Smooth muscle cell (in vitro differentiated cells): ENCODE results near the gene CNNM1. TPM values are rescaled to one million over a fixed set of nuclear protein-coding genes. Genes with fewer than 3 reads are reported as not detected.

ENCODE experiments used
- DNase-seq: peaks from one replicate; lab custom pipeline; 2025; ENCODE audit not compliant: unreplicated experiment; lab: John Stamatoyannopoulos, UW
- H2AFZ ChIP-seq: fragments of 200-600 bp; sonication (generic); 2 replicates; pipeline ENCODE4 v1.6.0; 2016; ENCODE audit warnings: antibody characterized with exemption, low read depth, mild to moderate bottlenecking
- H3F3A ChIP-seq: fragments of 200-600 bp; sonication (generic); 2 replicates; pipeline ENCODE4 v1.6.0; 2017; ENCODE audit warnings: antibody characterized with exemption, low read depth
- H3K27ac ChIP-seq: fragments of 200-600 bp; sonication (generic); 2 replicates; pipeline ENCODE4 v1.5.1; 2016; ENCODE audit warnings: low read depth, mild to moderate bottlenecking
- H3K27me3 ChIP-seq: fragments of 200-600 bp; sonication (generic); 2 replicates; pipeline ENCODE4 v1.6.1; 2016; ENCODE audit warnings: low read depth, mild to moderate bottlenecking
- H3K36me3 ChIP-seq: fragments of 200-600 bp; sonication (generic); 2 replicates; pipeline ENCODE4 v1.5.1; 2016; ENCODE audit warnings: low read depth
- H3K4me1 ChIP-seq: fragments of 200-600 bp; sonication (generic); 2 replicates; pipeline ENCODE4 v1.5.1; 2016; ENCODE audit warnings: low read depth
- H3K4me2 ChIP-seq: fragments of 200-600 bp; sonication (generic); 2 replicates; pipeline ENCODE4 v1.6.0; 2016; ENCODE audit warnings: mild to moderate bottlenecking
- H3K4me3 ChIP-seq: fragments of 200-600 bp; sonication (generic); 2 replicates; pipeline ENCODE4 v1.5.1; 2016; ENCODE audit warnings: mild to moderate bottlenecking
- H3K79me2 ChIP-seq: fragments of 200-600 bp; sonication (generic); 2 replicates; pipeline ENCODE4 v1.6.0; 2016; ENCODE audit warnings: low read depth, mild to moderate bottlenecking
- H3K9ac ChIP-seq: fragments of 200-600 bp; sonication (generic); 2 replicates; pipeline ENCODE4 v1.6.0; 2016; ENCODE audit warnings: low read depth
- H3K9me3 ChIP-seq: fragments of 200-600 bp; sonication (generic); replicated peaks from 2 replicates; pipeline ENCODE4 v1.5.1; 2016; ENCODE audit warnings: low read depth
- H4K20me1 ChIP-seq: fragments of 200-600 bp; sonication (generic); 2 replicates; pipeline ENCODE4 v1.6.0; 2016; ENCODE audit warnings: low read depth
- CTCF ChIP-seq: fragments of 200-600 bp; sonication (generic); IDR thresholded peaks from 2 replicates; pipeline ENCODE4 v1.5.1; 2017; ENCODE audit warnings: borderline replicate concordance, mild to moderate bottlenecking, antibody characterized with exemption; ENCODE audit not compliant: insufficient read depth, poor library complexity, severe bottlenecking
- WGBS: methylation state at CpG from one replicate; pipeline ENCODE4 v1.1.7; 2016; ENCODE audit warnings: low lambda C conversion rate; 5-methylcytosine and 5-hydroxymethylcytosine counted together
- polyA plus RNA-seq: library from polyadenylated mRNA; unstranded; fragments of >200 nt; fragmentation: Nextera tagmentation; extraction: Ambion mirVana; gene quantifications from 2 replicates; pipeline ENCODE4 v1.2.1, GENCODE V29; 2016
- total RNA-seq: library from RNA; depleted of rRNA; stranded (reverse); fragments of >200 nt; gene quantifications from 2 replicates; pipeline ENCODE4 v1.2.3, GENCODE V29; 2014

CNNM1 gene
- total and polyA plus RNA-seq, 2 experiments from 2014 or later: 0.04 TPM; not detected in 1

- Histone ChIP-seq H3K27me3 (no peaks in the 10 kb centered on the region), H3K79me2 (no peaks in the 10 kb centered on the region), H3K4me1 (no peaks in the 10 kb centered on the region), H3K9ac (no peak overlapping the region), H3K4me2 (no peak overlapping the region), H3F3A (no peaks in the 10 kb centered on the region), H3K36me3 (no peaks in the 10 kb centered on the region), H3K9me3 (no peaks in the 10 kb centered on the region), H4K20me1 (no peaks in the 10 kb centered on the region), H3K27ac (no peak overlapping the region), H2AFZ (no peak overlapping the region), H3K4me3 (no peak overlapping the region)
- WGBS: 83% methylated on average over 1 of the region's 1 CpG
- TF ChIP-seq CTCF: no peak
- DNase-seq: no peak
Measured at GRCh38 chr10:99365736-99366135, 36.6 kb downstream of the CNNM1 start.

GRCh38 chr10:99366666-99367065 is 37.5 kb downstream of the CNNM1 start:
- Histone ChIP-seq H4K20me1 (no peaks in the 10 kb centered on the region), H3K4me2 (no peak overlapping the region), H3F3A (no peaks in the 10 kb centered on the region), H2AFZ (no peak overlapping the region), H3K4me3 (no peak overlapping the region), H3K79me2 (no peaks in the 10 kb centered on the region), H3K27me3 (no peaks in the 10 kb centered on the region), H3K9me3 (no peaks in the 10 kb centered on the region), H3K9ac (no peak overlapping the region), H3K27ac (no peak overlapping the region), H3K36me3 (no peaks in the 10 kb centered on the region), H3K4me1 (no peaks in the 10 kb centered on the region)
- 97% methylated on average over 2 of the region's 2 CpGs for WGBS
- no peak for TF ChIP-seq CTCF
- no peak for DNase-seq

GRCh38 chr10:99368646-99369045 is 39.5 kb downstream of the CNNM1 start:
- WGBS: 36% methylated on average over 1 of the region's 1 CpG
- no peak for DNase-seq
- Histone ChIP-seq H3F3A (no peaks in the 10 kb centered on the region), H4K20me1 (no peaks in the 10 kb centered on the region), H3K27ac (no peak overlapping the region), H3K36me3 (no peaks in the 10 kb centered on the region), H3K4me1 (no peaks in the 10 kb centered on the region), H3K9me3 (no peaks in the 10 kb centered on the region), H3K27me3 (no peaks in the 10 kb centered on the region), H3K79me2 (no peaks in the 10 kb centered on the region), H2AFZ (no peak overlapping the region), H3K4me2 (no peak overlapping the region), H3K4me3 (no peak overlapping the region), H3K9ac (no peak overlapping the region)
- no peak for TF ChIP-seq CTCF

DNA sequence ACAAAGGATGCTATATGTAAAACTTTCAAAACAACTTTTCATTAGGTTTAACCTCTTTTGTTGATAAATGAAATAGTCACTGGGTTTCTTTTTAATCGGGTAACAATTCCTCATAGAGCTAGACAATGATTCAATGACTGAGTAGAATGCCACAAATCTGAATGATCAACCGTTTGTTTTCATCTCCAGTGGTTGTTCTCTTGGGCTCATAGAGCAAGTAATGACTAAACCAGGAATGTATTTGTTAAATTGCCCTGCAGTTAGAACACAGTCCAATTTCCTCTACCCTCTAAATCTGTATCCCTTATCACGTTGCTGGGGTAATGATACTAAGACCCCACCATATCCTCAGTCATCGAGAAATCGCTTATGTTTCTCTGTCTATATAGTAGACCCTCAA is 40.0 kb downstream of the CNNM1 start:
- Histone ChIP-seq H3K4me1 (no peaks in the 10 kb centered on the region), H3K9ac (no peak overlapping the region), H3K9me3 (no peaks in the 10 kb centered on the region), H4K20me1 (no peaks in the 10 kb centered on the region), H3K79me2 (no peaks in the 10 kb centered on the region), H3K4me2 (no peak overlapping the region), H3K4me3 (no peak overlapping the region), H2AFZ (no peak overlapping the region), H3K36me3 (no peaks in the 10 kb centered on the region), H3K27ac (no peak overlapping the region), H3K27me3 (no peaks in the 10 kb centered on the region), H3F3A (no peaks in the 10 kb centered on the region)
- no peak for DNase-seq
- 88% methylated on average over 5 of the region's 5 CpGs for WGBS
- no peak for TF ChIP-seq CTCF
